SK-N-SH (cell line): Measurements from ENCODE around the gene ZYG11A. TPM values are rescaled to one million over a fixed set of nuclear protein-coding genes. Genes with fewer than 3 reads are reported as not detected.

ENCODE experiments used
- CTCF ChIA-PET: fragments of 300-600, 350-600 bp; formaldehyde crosslinking; extraction: SDS; loops from one replicate; lab custom pipeline; 2021; lab: Yijun Ruan, JAX
- POLR2A ChIA-PET: fragments of 350-600 bp; sonication (Branson Sonifier 250); formaldehyde crosslinking; extraction: SDS; loops from one replicate; lab custom pipeline; 2020; ENCODE audit warnings: antibody characterized with exemption, inconsistent platforms; lab: Yijun Ruan, JAX
- DNase-seq: peaks from one replicate; pipeline ENCODE4 v3.0.0; 2012
- H2AFZ ChIP-seq: fragments of 200-600 bp; sonication (generic); 2 replicates; pipeline ENCODE4 v1.8.1; 2016; ENCODE audit warnings: antibody characterized with exemption, mild to moderate bottlenecking, low read depth
- H3F3A ChIP-seq: fragments of 200-600 bp; sonication (generic); replicated peaks from 2 replicates; pipeline ENCODE3; 2016; ENCODE audit warnings: antibody characterized with exemption, mild to moderate bottlenecking; ENCODE audit not compliant: insufficient read depth
- H3K27ac ChIP-seq, 2 experiments: fragments of 200-500 bp in 1 of 2; fragments of 200-600 bp in 1 of 2; sonication (Bioruptor generic) in 1 of 2; sonication (generic), shearing (Covaris generic) in 1 of 2; 2 replicates each; pipeline versions ENCODE4 v1.5.1 to v1.6.1; 2014 to 2016; ENCODE audit warnings: low read depth in 2 of 2, inconsistent platforms in 1 of 2, low read length in 1 of 2, mild to moderate bottlenecking in 1 of 2, mixed read lengths in 1 of 2
- H3K27me3 ChIP-seq: fragments of 200-600 bp; sonication (generic), shearing (Covaris generic); 2 replicates; pipeline ENCODE4 v1.6.1; 2016; ENCODE audit warnings: mixed run types; ENCODE audit not compliant: insufficient read depth
- H3K36me3 ChIP-seq, 2 experiments: fragments of 200-500 bp in 1 of 2; fragments of 200-600 bp in 1 of 2; sonication (Bioruptor generic) in 1 of 2; sonication (generic) in 1 of 2; replicated peaks in 1 of 2; 2 replicates each; pipeline versions ENCODE3 to v1.5.1; 2014 to 2016; ENCODE audit warnings: low read length in 1 of 2, mild to moderate bottlenecking in 1 of 2; ENCODE audit not compliant: insufficient read depth in 2 of 2, control insufficient read depth in 1 of 2
- H3K4me1 ChIP-seq, 2 experiments: fragments of 200-500 bp in 1 of 2; fragments of 200-600 bp in 1 of 2; sonication (Bioruptor generic) in 1 of 2; sonication (generic), shearing (Covaris generic) in 1 of 2; 2 replicates each; pipeline versions ENCODE4 v1.5.1 to v1.6.1; 2014 to 2016; ENCODE audit warnings: low read depth in 1 of 2, low read length in 1 of 2, mixed run types in 1 of 2; ENCODE audit not compliant: insufficient read depth in 2 of 2, control insufficient read depth in 1 of 2
- H3K4me2 ChIP-seq: fragments of 200-600 bp; sonication (generic), shearing (Covaris generic); 2 replicates; pipeline ENCODE4 v1.6.1; 2017; ENCODE audit warnings: mixed run types
- H3K4me3 ChIP-seq, 2 experiments: fragments of 200-500 bp in 1 of 2; fragments of 200-600 bp in 1 of 2; sonication (Bioruptor generic) in 1 of 2; sonication (generic), shearing (Covaris generic) in 1 of 2; 2 replicates each; pipeline versions ENCODE4 v1.5.1 to v1.8.1; 2014 to 2016; ENCODE audit warnings: low read depth in 2 of 2, inconsistent platforms in 1 of 2, low read length in 1 of 2, mild to moderate bottlenecking in 1 of 2, mixed read lengths in 1 of 2, moderate library complexity in 1 of 2
- H3K79me2 ChIP-seq: fragments of 200-600 bp; sonication (generic); 2 replicates; pipeline ENCODE4 v1.8.1; 2017; ENCODE audit warnings: mild to moderate bottlenecking; ENCODE audit not compliant: insufficient read depth
- H3K9ac ChIP-seq: fragments of 200-600 bp; sonication (generic); 2 replicates; pipeline ENCODE4 v1.6.1; 2017; ENCODE audit warnings: mixed run types
- H3K9me2 ChIP-seq: fragments of 200-600 bp; sonication (generic); 2 replicates; pipeline ENCODE4 v1.6.1; 2017; ENCODE audit warnings: mixed run types
- H3K9me3 ChIP-seq: fragments of 200-600 bp; sonication (generic); 2 replicates; pipeline ENCODE4 v1.6.1; 2017; ENCODE audit warnings: mixed run types, mild to moderate bottlenecking, moderate library complexity
- H4K20me1 ChIP-seq: fragments of 200-600 bp; sonication (generic); 2 replicates; pipeline ENCODE4 v1.6.1; 2017; ENCODE audit warnings: mild to moderate bottlenecking, mixed run types; ENCODE audit not compliant: insufficient read depth
- ELF1 ChIP-seq: IDR thresholded peaks from 2 replicates; pipeline ENCODE4 v1.4.0; 2012
- NFIC ChIP-seq: IDR thresholded peaks from 2 replicates; pipeline ENCODE4 v1.4.0; 2012; ENCODE audit warnings: borderline replicate concordance
- POLR2AphosphoS5 ChIP-seq: IDR thresholded peaks from 2 replicates; pipeline ENCODE4 v1.6.1; 2012; ENCODE audit warnings: low read depth, low read length
- SIN3A ChIP-seq: IDR thresholded peaks from 2 replicates; pipeline ENCODE4 v1.6.1; 2012; ENCODE audit warnings: low read depth, mild to moderate bottlenecking, low read length, moderate library complexity, borderline replicate concordance
- SMC3 ChIP-seq: IDR thresholded peaks from 2 replicates; pipeline ENCODE4 v1.6.1; 2012; ENCODE audit warnings: low read depth, low read length, improper control_type of control experiment
- TCF12 ChIP-seq: IDR thresholded peaks from 2 replicates; pipeline ENCODE4 v1.4.0; 2012
- TEAD4 ChIP-seq: IDR thresholded peaks from 2 replicates; pipeline ENCODE4 v1.4.0; 2012; ENCODE audit warnings: mild to moderate bottlenecking, borderline replicate concordance; ENCODE audit not compliant: insufficient read depth
- YY1 ChIP-seq: IDR thresholded peaks from 2 replicates; pipeline ENCODE4 v1.4.0; 2012; ENCODE audit warnings: low read depth, mild to moderate bottlenecking
- WGBS: methylation state at CpG from one replicate; pipeline ENCODE4 v1.1.6; 2017; ENCODE audit warnings: low lambda C conversion rate; 5-methylcytosine and 5-hydroxymethylcytosine counted together
- polyA plus RNA-seq, 3 experiments: library from polyadenylated mRNA; depleted of rRNA; stranded (reverse); fragments of >200 nt; gene quantifications; 2 replicates each; pipeline ENCODE4 v1.2.3, GENCODE V29; 2012
- TF ChIP-seq, protein P1 (sequence below): fragments of 150-350 bp; IDR thresholded peaks from 2 replicates; pipeline ENCODE4 v1.6.1; 2016; ENCODE audit warnings: mild to moderate bottlenecking, low read depth, low read length
- TF ChIP-seq, protein P2 (sequence below): fragments of 200-600 bp; sonication (generic); IDR thresholded peaks from 2 replicates; pipeline ENCODE4 v1.6.1; 2017; ENCODE audit warnings: antibody characterized with exemption, mild to moderate bottlenecking, moderate library complexity
- TF ChIP-seq, protein P3 (sequence below): IDR thresholded peaks from 2 replicates; pipeline ENCODE4 v1.4.0; 2012; ENCODE audit warnings: low read depth, borderline replicate concordance
- TF ChIP-seq, protein P4 (sequence below): IDR thresholded peaks from 2 replicates; pipeline ENCODE4 v1.6.1; 2012; ENCODE audit warnings: mild to moderate bottlenecking, low read depth, low read length, moderate library complexity
- TF ChIP-seq, protein P5 (sequence below): fragments of 150-350 bp; IDR thresholded peaks from 2 replicates; pipeline ENCODE4 v1.6.1; 2017; ENCODE audit warnings: antibody characterized with exemption, low read length, low read depth, borderline replicate concordance

ZYG11A gene
- polyA plus RNA-seq, 1 of the 3 experiments (the other 2 are of a cell fraction) = 0.41 TPM

DNA sequence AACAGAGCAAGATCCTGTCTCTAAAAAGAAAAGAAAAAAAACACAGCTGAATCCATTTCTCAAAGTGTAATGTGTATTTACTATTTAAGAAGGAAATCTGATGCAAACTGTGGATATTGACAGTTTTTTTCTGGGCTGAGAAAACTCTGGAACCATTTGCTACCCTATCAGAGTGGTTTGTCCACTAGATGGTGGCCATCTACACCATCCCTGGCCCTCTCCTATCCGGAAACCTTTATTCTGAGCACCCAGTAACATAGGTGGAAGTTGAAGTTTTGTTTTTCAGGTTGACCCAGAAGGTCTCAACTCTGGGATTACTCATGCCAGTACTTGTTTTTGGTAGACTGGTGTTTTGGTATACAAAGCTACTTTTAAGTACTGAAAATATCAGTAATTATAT is 58.8 kb downstream of the ZYG11A start:
- H3K9me3 ChIP-seq = no peaks in the 10 kb centered on the region

More for the DNA sequence above, 58.8 kb downstream of the ZYG11A start:
- Histone ChIP-seq H3K27ac (no peak overlapping the region), H3K27me3 (no peaks in the 10 kb centered on the region)
- CTCF ChIA-PET = interaction anchor here (1.5 kb wide), 1 partner anchor 281 kb away, joined by 6 read pairs; no protein-coding TSS in a partner anchor
- DNase-seq = no peak
- TF ChIP-seq, protein P1, sequence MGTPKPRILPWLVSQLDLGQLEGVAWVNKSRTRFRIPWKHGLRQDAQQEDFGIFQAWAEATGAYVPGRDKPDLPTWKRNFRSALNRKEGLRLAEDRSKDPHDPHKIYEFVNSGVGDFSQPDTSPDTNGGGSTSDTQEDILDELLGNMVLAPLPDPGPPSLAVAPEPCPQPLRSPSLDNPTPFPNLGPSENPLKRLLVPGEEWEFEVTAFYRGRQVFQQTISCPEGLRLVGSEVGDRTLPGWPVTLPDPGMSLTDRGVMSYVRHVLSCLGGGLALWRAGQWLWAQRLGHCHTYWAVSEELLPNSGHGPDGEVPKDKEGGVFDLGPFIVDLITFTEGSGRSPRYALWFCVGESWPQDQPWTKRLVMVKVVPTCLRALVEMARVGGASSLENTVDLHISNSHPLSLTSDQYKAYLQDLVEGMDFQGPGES = no peak
- TF ChIP-seq TCF12 = no peak
- no peak for TF ChIP-seq SMC3
- no peak for TF ChIP-seq SIN3A
- TF ChIP-seq, protein P2, sequence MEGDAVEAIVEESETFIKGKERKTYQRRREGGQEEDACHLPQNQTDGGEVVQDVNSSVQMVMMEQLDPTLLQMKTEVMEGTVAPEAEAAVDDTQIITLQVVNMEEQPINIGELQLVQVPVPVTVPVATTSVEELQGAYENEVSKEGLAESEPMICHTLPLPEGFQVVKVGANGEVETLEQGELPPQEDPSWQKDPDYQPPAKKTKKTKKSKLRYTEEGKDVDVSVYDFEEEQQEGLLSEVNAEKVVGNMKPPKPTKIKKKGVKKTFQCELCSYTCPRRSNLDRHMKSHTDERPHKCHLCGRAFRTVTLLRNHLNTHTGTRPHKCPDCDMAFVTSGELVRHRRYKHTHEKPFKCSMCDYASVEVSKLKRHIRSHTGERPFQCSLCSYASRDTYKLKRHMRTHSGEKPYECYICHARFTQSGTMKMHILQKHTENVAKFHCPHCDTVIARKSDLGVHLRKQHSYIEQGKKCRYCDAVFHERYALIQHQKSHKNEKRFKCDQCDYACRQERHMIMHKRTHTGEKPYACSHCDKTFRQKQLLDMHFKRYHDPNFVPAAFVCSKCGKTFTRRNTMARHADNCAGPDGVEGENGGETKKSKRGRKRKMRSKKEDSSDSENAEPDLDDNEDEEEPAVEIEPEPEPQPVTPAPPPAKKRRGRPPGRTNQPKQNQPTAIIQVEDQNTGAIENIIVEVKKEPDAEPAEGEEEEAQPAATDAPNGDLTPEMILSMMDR = no peak
- no peak for TF ChIP-seq NFIC
- TF ChIP-seq YY1 = no peak
- no peak for TF ChIP-seq ELF1
- TF ChIP-seq, protein P3, sequence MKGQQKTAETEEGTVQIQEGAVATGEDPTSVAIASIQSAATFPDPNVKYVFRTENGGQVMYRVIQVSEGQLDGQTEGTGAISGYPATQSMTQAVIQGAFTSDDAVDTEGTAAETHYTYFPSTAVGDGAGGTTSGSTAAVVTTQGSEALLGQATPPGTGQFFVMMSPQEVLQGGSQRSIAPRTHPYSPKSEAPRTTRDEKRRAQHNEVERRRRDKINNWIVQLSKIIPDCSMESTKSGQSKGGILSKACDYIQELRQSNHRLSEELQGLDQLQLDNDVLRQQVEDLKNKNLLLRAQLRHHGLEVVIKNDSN = no peak
- no peak for TF ChIP-seq TEAD4
- TF ChIP-seq, protein P4, sequence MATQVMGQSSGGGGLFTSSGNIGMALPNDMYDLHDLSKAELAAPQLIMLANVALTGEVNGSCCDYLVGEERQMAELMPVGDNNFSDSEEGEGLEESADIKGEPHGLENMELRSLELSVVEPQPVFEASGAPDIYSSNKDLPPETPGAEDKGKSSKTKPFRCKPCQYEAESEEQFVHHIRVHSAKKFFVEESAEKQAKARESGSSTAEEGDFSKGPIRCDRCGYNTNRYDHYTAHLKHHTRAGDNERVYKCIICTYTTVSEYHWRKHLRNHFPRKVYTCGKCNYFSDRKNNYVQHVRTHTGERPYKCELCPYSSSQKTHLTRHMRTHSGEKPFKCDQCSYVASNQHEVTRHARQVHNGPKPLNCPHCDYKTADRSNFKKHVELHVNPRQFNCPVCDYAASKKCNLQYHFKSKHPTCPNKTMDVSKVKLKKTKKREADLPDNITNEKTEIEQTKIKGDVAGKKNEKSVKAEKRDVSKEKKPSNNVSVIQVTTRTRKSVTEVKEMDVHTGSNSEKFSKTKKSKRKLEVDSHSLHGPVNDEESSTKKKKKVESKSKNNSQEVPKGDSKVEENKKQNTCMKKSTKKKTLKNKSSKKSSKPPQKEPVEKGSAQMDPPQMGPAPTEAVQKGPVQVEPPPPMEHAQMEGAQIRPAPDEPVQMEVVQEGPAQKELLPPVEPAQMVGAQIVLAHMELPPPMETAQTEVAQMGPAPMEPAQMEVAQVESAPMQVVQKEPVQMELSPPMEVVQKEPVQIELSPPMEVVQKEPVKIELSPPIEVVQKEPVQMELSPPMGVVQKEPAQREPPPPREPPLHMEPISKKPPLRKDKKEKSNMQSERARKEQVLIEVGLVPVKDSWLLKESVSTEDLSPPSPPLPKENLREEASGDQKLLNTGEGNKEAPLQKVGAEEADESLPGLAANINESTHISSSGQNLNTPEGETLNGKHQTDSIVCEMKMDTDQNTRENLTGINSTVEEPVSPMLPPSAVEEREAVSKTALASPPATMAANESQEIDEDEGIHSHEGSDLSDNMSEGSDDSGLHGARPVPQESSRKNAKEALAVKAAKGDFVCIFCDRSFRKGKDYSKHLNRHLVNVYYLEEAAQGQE = no peak
- TF ChIP-seq POLR2AphosphoS5 = no peak
- TF ChIP-seq, protein P5, sequence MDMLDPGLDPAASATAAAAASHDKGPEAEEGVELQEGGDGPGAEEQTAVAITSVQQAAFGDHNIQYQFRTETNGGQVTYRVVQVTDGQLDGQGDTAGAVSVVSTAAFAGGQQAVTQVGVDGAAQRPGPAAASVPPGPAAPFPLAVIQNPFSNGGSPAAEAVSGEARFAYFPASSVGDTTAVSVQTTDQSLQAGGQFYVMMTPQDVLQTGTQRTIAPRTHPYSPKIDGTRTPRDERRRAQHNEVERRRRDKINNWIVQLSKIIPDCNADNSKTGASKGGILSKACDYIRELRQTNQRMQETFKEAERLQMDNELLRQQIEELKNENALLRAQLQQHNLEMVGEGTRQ = no peak
- TF ChIP-seq, all 33 proteins: peak for 0
- Histone ChIP-seq H3K4me3 (no peak overlapping the region), H3K4me1 (no peaks in the 10 kb centered on the region; a peak in 1 of 4 replicates), H3F3A (no peaks in the 10 kb centered on the region), H3K36me3 (no peaks in the 10 kb centered on the region), H3K9me2 (no peaks in the 10 kb centered on the region), H2AFZ (no peak overlapping the region), H3K4me2 (no peak overlapping the region), H3K79me2 (no peaks in the 10 kb centered on the region), H4K20me1 (no peaks in the 10 kb centered on the region), H3K9ac (no peak overlapping the region)
- 70% methylated on average over 1 of the region's 1 CpG for WGBS
- POLR2A ChIA-PET = no interaction called here
